ENCODE data around the gene OR2V2.
A peak's percentile ranks its signal among the peaks of the same experiment; 100 is the strongest.
"Not testable (repeated sequence)": the region's sequence is repeated elsewhere in the genome, so short reads cannot be mapped to it uniquely, and the experiment has no call there.

OR2V2 gene

GRCh38 chr5:181149355-181149754 lies 2.0 kb downstream of the OR2V2 start:
- no peak for DNase-seq

GRCh38 chr5:181149806-181150733 lies 2.7 kb downstream of the OR2V2 start:
- no peak for DNase-seq

DNA sequence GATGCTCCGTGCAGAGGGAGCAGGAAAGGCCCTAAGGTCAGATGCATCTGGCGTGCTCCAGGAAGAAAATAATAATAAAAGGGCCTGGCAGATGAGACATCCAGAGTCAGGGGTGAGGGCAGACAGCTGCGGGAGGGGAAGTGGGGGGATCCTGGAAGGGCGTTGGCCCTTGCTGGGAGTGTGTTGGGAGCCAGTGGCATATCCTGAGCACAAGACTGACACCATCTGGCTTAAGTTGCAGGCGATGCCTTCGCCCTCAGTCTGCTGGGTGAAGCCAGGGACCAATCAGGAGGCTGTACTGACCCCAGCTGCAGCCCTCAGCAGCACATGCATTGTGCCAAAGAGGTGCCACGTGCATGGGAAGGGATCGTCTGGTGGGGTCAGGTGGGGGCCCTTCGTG lies 3.8 kb downstream of the OR2V2 start:
- DNase-seq = no peak

- DNase-seq = no peak
Measured at GRCh38 chr5:181152406-181152805, 5.0 kb downstream of the OR2V2 start.

- DNase-seq = no peak
Measured at GRCh38 chr5:181153814-181154213, 6.4 kb downstream of the OR2V2 start.

- DNase-seq = no peak
Measured at GRCh38 chr5:181156758-181157157, 9.4 kb downstream of the OR2V2 start.

DNA sequence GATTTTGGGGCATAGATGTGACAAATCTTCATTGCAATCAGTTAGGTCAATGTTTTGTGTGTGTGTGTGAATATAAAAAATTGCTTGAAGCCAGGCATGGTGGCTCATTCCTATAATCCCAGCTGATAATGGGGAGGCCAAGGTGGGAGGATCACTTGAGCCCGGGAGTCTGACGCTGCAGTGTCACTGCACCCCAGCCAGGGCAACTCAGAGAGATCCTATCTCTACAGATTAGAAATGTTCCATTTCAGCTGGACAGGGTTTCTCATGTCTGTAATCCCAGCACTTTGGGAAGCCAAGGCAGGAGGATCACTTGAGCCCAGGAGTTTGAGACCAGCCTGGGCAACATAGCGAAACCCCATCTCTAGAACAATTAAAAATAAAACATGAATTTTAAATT lies 11.5 kb downstream of the OR2V2 start:
- no peak for DNase-seq

GRCh38 chr5:181159286-181160151 lies 12.1 kb downstream of the OR2V2 start:
- DNase-seq = peak; percentile 92

DNA sequence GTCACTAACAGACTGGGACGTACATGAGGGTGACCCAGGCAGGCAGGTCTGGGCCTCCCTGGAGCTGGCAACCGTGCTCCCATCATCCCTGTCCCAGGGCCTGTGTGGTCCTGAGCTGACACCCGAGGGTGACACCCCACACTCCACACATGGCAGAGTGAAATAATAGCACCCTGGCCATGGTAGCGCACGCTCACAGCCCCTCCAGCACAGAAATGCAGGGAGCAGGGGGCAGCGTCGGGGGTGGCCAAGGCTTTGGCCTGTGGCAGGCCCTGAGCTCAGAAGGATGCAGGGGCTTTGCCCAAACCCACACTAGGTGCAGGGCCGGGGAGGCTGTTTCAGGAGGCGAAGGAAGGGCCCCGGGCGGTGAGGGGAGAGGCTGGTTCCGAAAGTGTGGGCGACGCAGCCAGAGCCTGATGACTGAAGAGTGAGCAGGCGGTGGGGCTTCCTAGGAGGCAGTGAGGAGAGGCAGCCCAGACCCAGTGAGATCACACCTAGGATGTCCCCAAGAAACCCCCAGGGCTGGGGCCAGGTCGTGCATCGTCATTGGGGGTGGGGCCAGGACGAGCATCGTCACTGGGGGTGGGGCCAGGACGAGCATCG lies 12.9 kb downstream of the OR2V2 start:
- DNase-seq = peak; percentile 59

GRCh38 chr5:181160755-181161533 lies 13.6 kb downstream of the OR2V2 start:
- not testable (repeated sequence) for DNase-seq

DNA sequence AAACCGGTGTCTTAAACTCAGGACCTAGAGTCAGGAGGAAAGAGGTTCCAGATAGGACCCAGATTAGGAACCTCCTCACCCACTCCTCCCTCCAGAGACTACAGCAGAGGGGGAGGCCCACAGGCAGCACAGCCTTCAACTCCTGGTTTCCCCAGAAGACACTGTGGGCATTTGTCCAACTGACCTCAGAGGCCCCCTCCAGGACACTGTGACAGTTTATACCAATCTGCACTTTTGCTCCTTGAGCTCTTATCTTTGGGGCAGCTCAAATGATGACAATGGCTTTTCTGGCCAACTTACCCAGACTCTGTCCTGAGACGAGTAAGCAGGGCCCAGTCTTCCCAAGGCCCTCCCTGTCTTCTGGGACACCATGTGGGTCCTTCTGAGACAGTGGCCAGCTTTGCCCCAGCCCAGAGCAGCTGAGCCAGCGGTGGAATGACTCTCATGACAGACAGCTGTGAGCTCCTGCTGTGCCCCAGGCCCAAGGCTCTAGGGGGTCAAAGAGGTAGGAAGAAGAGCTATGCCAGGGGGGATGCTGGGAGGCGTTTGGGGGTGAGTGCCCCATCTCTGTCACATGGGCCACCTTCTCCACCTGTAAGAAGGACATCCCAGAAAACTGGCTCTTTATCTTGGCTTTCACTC lies 14.3 kb downstream of the OR2V2 start:
- no peak for DNase-seq

GRCh38 chr5:181163487-181164075 lies 16.2 kb downstream of the OR2V2 start:
- DNase-seq = peak; percentile 68

DNA sequence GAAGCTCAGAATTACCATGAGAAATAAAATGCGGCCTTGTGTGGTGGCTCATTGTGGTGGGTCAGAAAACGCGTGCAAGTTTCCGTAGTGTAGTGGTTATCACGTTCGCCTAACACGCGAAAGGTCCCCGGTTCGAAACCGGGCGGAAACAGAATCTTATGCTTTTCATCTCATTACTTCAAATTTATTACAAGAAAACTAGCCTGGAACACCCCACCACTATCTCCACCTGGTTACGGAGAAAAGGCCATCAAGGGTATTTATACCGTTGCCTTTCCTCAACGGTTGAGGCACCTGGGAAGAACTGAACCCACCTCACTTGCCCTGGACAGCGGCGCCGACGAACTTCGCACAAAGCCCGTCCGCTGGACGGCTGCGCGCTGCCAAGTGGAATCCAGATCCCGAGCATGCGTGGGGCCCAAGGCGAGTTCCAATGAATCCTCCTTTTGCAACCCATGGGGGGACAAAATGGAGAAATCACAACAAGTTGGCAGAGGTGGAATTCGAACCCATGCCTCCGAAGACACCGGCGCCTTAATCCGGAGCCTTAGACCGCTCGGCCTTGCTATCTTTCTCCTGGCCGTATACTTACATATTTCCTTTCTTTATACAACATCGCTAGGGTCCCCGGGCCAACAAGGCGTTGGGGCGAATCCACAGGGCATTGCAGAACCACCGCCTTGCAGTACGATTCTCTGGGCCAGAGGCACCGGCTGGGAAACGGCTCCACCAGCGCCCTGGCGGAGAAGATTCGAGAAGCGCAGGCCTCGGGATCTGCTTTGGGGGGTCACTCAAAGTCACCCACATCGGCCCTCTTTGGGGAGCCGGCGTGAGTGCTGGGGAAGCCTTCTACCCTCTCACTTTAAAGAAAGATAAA lies 16.9 kb downstream of the OR2V2 start:
- DNase-seq = no peak

GRCh38 chr5:181166812-181167733 lies 19.7 kb downstream of the OR2V2 start:
- DNase-seq = no peak

- DNase-seq = peak; percentile 83
Measured at GRCh38 chr5:181167814-181168488, 20.6 kb downstream of the OR2V2 start.

GRCh38 chr5:181168595-181169118 lies 21.3 kb downstream of the OR2V2 start:
- no peak for DNase-seq

GRCh38 chr5:181169459-181170236 lies 22.3 kb downstream of the OR2V2 start:
- DNase-seq = peak; percentile 81

Data from islet precursor cell (in vitro differentiated cells).